Measurements from ENCODE around the gene ACADS.

The ACADS gene

GRCh38 chr12:120751389-120751788 lies 25.8 kb downstream of the ACADS start:
- Histone ChIP-seq H3K4me1 (ENCODE audit: control insufficient read depth in 1 of 2, insufficient read depth in 2 of 2, low read length in 2 of 2) (peaks cover 0 to under 1% of the 10 kb centered on the region in 2 donors), H3K4me3 (ENCODE audit: low read depth in 1 of 2, low read length in 2 of 2) (no peak overlapping the region), H3K27me3 (ENCODE audit: control insufficient read depth in 1 of 2, insufficient read depth in 2 of 2, low read length in 2 of 2) (no peaks in the 10 kb centered on the region), H3K9ac (ENCODE audit: low read depth in 1 of 2, low read length in 2 of 2) (no peak overlapping the region), H3K27ac (ENCODE audit: low read depth, low read length) (no peak overlapping the region), H3K36me3 (ENCODE audit: control insufficient read depth in 1 of 2, insufficient read depth in 2 of 2, low read length in 2 of 2) (no peaks in the 10 kb centered on the region), H3K9me3 (ENCODE audit: control insufficient read depth in 1 of 2, low read length in 2 of 2) (peaks cover 0 to 9% of the 10 kb centered on the region in 2 donors)

GRCh38 chr12:120754792-120755191 lies 29.2 kb downstream of the ACADS start:
- Histone ChIP-seq H3K9me3 (ENCODE audit: control insufficient read depth in 1 of 2, low read length in 2 of 2) (peaks cover 0 to 9% of the 10 kb centered on the region in 2 donors), H3K9ac (ENCODE audit: low read depth in 1 of 2, low read length in 2 of 2) (no peak overlapping the region), H3K27me3 (ENCODE audit: control insufficient read depth in 1 of 2, insufficient read depth in 2 of 2, low read length in 2 of 2) (no peaks in the 10 kb centered on the region), H3K4me1 (ENCODE audit: control insufficient read depth in 1 of 2, insufficient read depth in 2 of 2, low read length in 2 of 2) (peaks cover 0 to 10% of the 10 kb centered on the region in 2 donors), H3K27ac (ENCODE audit: low read depth, low read length) (no peak overlapping the region), H3K36me3 (ENCODE audit: control insufficient read depth in 1 of 2, insufficient read depth in 2 of 2, low read length in 2 of 2) (peaks cover 0 to 1% of the 10 kb centered on the region in 2 donors), H3K4me3 (ENCODE audit: low read depth in 1 of 2, low read length in 2 of 2) (no peak overlapping the region)

- Histone ChIP-seq H3K27me3 (ENCODE audit: control insufficient read depth in 1 of 2, insufficient read depth in 2 of 2, low read length in 2 of 2) (no peaks in the 10 kb centered on the region), H3K9me3 (ENCODE audit: control insufficient read depth in 1 of 2, low read length in 2 of 2) (peaks cover 0 to 9% of the 10 kb centered on the region in 2 donors), H3K27ac (ENCODE audit: low read depth, low read length) (no peak overlapping the region), H3K4me3 (ENCODE audit: low read depth in 1 of 2, low read length in 2 of 2) (no peak overlapping the region), H3K36me3 (ENCODE audit: control insufficient read depth in 1 of 2, insufficient read depth in 2 of 2, low read length in 2 of 2) (peaks cover 0 to 5% of the 10 kb centered on the region in 2 donors), H3K9ac (ENCODE audit: low read depth in 1 of 2, low read length in 2 of 2) (no peak overlapping the region), H3K4me1 (ENCODE audit: control insufficient read depth in 1 of 2, insufficient read depth in 2 of 2, low read length in 2 of 2) (peaks cover 0 to 10% of the 10 kb centered on the region in 2 donors)
Measured at GRCh38 chr12:120755269-120755668, 29.6 kb downstream of the ACADS start.

GRCh38 chr12:120757226-120757742 lies 31.7 kb downstream of the ACADS start:
- H3K4me3 ChIP-seq (ENCODE audit: low read depth in 1 of 2, low read length in 2 of 2) = no peak overlapping the region
- H3K9ac ChIP-seq (ENCODE audit: low read depth in 1 of 2, low read length in 2 of 2) = no peak overlapping the region
- peaks cover 0 to 9% of the 10 kb centered on the region in 2 donors for H3K9me3 ChIP-seq (ENCODE audit: control insufficient read depth in 1 of 2, low read length in 2 of 2)
- H3K27ac ChIP-seq (ENCODE audit: low read depth, low read length) = no peak overlapping the region
- peaks cover 0 to 10% of the 10 kb centered on the region in 2 donors for H3K4me1 ChIP-seq (ENCODE audit: control insufficient read depth in 1 of 2, insufficient read depth in 2 of 2, low read length in 2 of 2)
- peaks cover 9 to 21% of the 10 kb centered on the region in 2 donors for H3K36me3 ChIP-seq (ENCODE audit: control insufficient read depth in 1 of 2, insufficient read depth in 2 of 2, low read length in 2 of 2)
- no peaks in the 10 kb centered on the region for H3K27me3 ChIP-seq (ENCODE audit: control insufficient read depth in 1 of 2, insufficient read depth in 2 of 2, low read length in 2 of 2)

DNA sequence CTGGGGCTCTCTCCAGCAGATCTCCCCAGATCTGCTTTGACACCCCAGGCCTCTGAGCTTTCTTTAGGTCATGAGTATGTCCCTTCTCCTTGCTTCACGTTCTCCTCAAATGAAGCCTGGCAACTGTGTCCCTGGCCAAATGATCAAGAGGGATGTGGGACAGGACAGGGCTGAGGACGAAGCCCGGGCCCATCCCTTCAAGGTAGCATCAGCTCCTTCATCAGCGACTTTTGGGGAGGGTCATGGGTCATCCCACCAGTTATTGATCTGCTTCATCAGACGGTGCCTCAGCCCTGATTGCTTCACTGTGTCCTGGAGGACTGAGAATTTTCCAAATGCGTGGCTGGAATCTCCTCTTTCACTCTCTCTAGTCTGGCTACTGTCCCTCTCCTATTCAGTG lies 32.3 kb downstream of the ACADS start:
- Histone ChIP-seq H3K27me3 (ENCODE audit: control insufficient read depth in 1 of 2, insufficient read depth in 2 of 2, low read length in 2 of 2) (no peaks in the 10 kb centered on the region), H3K4me3 (ENCODE audit: low read depth in 1 of 2, low read length in 2 of 2) (no peak overlapping the region), H3K9me3 (ENCODE audit: control insufficient read depth in 1 of 2, low read length in 2 of 2) (peaks cover 0 to 9% of the 10 kb centered on the region in 2 donors), H3K9ac (ENCODE audit: low read depth in 1 of 2, low read length in 2 of 2) (no peak overlapping the region), H3K27ac (ENCODE audit: low read depth, low read length) (no peak overlapping the region), H3K36me3 (ENCODE audit: control insufficient read depth in 1 of 2, insufficient read depth in 2 of 2, low read length in 2 of 2) (peaks cover 10 to 25% of the 10 kb centered on the region in 2 donors), H3K4me1 (ENCODE audit: control insufficient read depth in 1 of 2, insufficient read depth in 2 of 2, low read length in 2 of 2) (peaks cover 0 to 10% of the 10 kb centered on the region in 2 donors)

GRCh38 chr12:120758798-120759590 lies 33.4 kb downstream of the ACADS start:
- H3K9ac ChIP-seq (ENCODE audit: low read depth in 1 of 2, low read length in 2 of 2) = no peak overlapping the region
- H3K27ac ChIP-seq (ENCODE audit: low read depth, low read length) = no peak overlapping the region
- H3K36me3 ChIP-seq (ENCODE audit: control insufficient read depth in 1 of 2, insufficient read depth in 2 of 2, low read length in 2 of 2) = peaks cover 17 to 34% of the 10 kb centered on the region in 2 donors
- no peak overlapping the region for H3K4me3 ChIP-seq (ENCODE audit: low read depth in 1 of 2, low read length in 2 of 2)
- peaks cover 0 to 10% of the 10 kb centered on the region in 2 donors for H3K4me1 ChIP-seq (ENCODE audit: control insufficient read depth in 1 of 2, insufficient read depth in 2 of 2, low read length in 2 of 2)
- peaks cover 0 to 9% of the 10 kb centered on the region in 2 donors for H3K9me3 ChIP-seq (ENCODE audit: control insufficient read depth in 1 of 2, low read length in 2 of 2)
- no peaks in the 10 kb centered on the region for H3K27me3 ChIP-seq (ENCODE audit: control insufficient read depth in 1 of 2, insufficient read depth in 2 of 2, low read length in 2 of 2)

GRCh38 chr12:120759591-120760348 lies 34.1 kb downstream of the ACADS start:
- H3K36me3 ChIP-seq (ENCODE audit: control insufficient read depth in 1 of 2, insufficient read depth in 2 of 2, low read length in 2 of 2) = peaks cover 22 to 42% of the 10 kb centered on the region in 2 donors
- H3K27me3 ChIP-seq (ENCODE audit: control insufficient read depth in 1 of 2, insufficient read depth in 2 of 2, low read length in 2 of 2) = no peaks in the 10 kb centered on the region
- H3K27ac ChIP-seq (ENCODE audit: low read depth, low read length) = no peak overlapping the region
- H3K4me1 ChIP-seq (ENCODE audit: control insufficient read depth in 1 of 2, insufficient read depth in 2 of 2, low read length in 2 of 2) = peaks cover 0 to 10% of the 10 kb centered on the region in 2 donors
- no peak overlapping the region for H3K4me3 ChIP-seq (ENCODE audit: low read depth in 1 of 2, low read length in 2 of 2)
- peaks cover 0 to 5% of the 10 kb centered on the region in 2 donors for H3K9me3 ChIP-seq (ENCODE audit: control insufficient read depth in 1 of 2, low read length in 2 of 2)
- H3K9ac ChIP-seq (ENCODE audit: low read depth in 1 of 2, low read length in 2 of 2) = no peak overlapping the region

- peaks cover 24 to 47% of the 10 kb centered on the region in 2 donors for H3K36me3 ChIP-seq (ENCODE audit: control insufficient read depth in 1 of 2, insufficient read depth in 2 of 2, low read length in 2 of 2)
- H3K4me1 ChIP-seq (ENCODE audit: control insufficient read depth in 1 of 2, insufficient read depth in 2 of 2, low read length in 2 of 2) = peaks cover 4 to 13% of the 10 kb centered on the region in 2 donors
- H3K4me3 ChIP-seq (ENCODE audit: low read depth in 1 of 2, low read length in 2 of 2) = no peak overlapping the region
- H3K9me3 ChIP-seq (ENCODE audit: control insufficient read depth in 1 of 2, low read length in 2 of 2) = no peaks in the 10 kb centered on the region
- no peak overlapping the region for H3K9ac ChIP-seq (ENCODE audit: low read depth in 1 of 2, low read length in 2 of 2)
- no peaks in the 10 kb centered on the region for H3K27me3 ChIP-seq (ENCODE audit: control insufficient read depth in 1 of 2, insufficient read depth in 2 of 2, low read length in 2 of 2)
- no peak overlapping the region for H3K27ac ChIP-seq (ENCODE audit: low read depth, low read length)
Measured at GRCh38 chr12:120760349-120761254, 35.0 kb downstream of the ACADS start.

- Histone ChIP-seq H3K27me3 (ENCODE audit: control insufficient read depth in 1 of 2, insufficient read depth in 2 of 2, low read length in 2 of 2) (no peaks in the 10 kb centered on the region), H3K4me3 (ENCODE audit: low read depth in 1 of 2, low read length in 2 of 2) (no peak overlapping the region), H3K9ac (ENCODE audit: low read depth in 1 of 2, low read length in 2 of 2) (no peak overlapping the region), H3K9me3 (ENCODE audit: control insufficient read depth in 1 of 2, low read length in 2 of 2) (no peaks in the 10 kb centered on the region), H3K4me1 (ENCODE audit: control insufficient read depth in 1 of 2, insufficient read depth in 2 of 2, low read length in 2 of 2) (peaks cover 12 to 18% of the 10 kb centered on the region in 2 donors), H3K36me3 (ENCODE audit: control insufficient read depth in 1 of 2, insufficient read depth in 2 of 2, low read length in 2 of 2) (peaks cover 30 to 56% of the 10 kb centered on the region in 2 donors), H3K27ac (ENCODE audit: low read depth, low read length) (no peak overlapping the region)
Measured at GRCh38 chr12:120761519-120761934, 35.9 kb downstream of the ACADS start.

All from duodenal mucosa (tissue), 2 donors.